C4-2B (cell line): ENCODE data around the gene SLC39A11.
"Not testable (repeated sequence)": the region's sequence is repeated elsewhere in the genome, so short reads cannot be mapped to it uniquely, and the experiment has no call there.

ENCODE experiments used
- H3K27ac ChIP-seq: fragments of 450-650 bp; 2 replicates; pipeline ENCODE4 v1.5.1; 2017
- CTCF ChIP-seq: fragments of 450-650 bp; conservative IDR thresholded peaks from 2 replicates; pipeline ENCODE4 v1.5.1; 2017; ENCODE audit warnings: mild to moderate bottlenecking
- ZFX ChIP-seq: fragments of 450-650 bp; IDR thresholded peaks from 2 replicates; pipeline ENCODE4 v1.6.1; 2017

The SLC39A11 gene

GRCh38 chr17:72714357-72714966 is 378.0 kb downstream of the SLC39A11 start:
- no peak overlapping the region for H3K27ac ChIP-seq
- TF ChIP-seq ZFX: no peak
- TF ChIP-seq CTCF: no peak

- H3K27ac ChIP-seq: no peak overlapping the region
- no peak for TF ChIP-seq ZFX
- TF ChIP-seq CTCF: no peak
Measured at GRCh38 chr17:72713701-72714100, 378.8 kb downstream of the SLC39A11 start.

GRCh38 chr17:72711521-72712310 is 380.8 kb downstream of the SLC39A11 start:
- no peak overlapping the region for H3K27ac ChIP-seq
- no peak for TF ChIP-seq CTCF
- no peak for TF ChIP-seq ZFX

- TF ChIP-seq ZFX: no peak
- no peak overlapping the region for H3K27ac ChIP-seq
Measured at GRCh38 chr17:72710834-72711233, 381.7 kb downstream of the SLC39A11 start.

DNA sequence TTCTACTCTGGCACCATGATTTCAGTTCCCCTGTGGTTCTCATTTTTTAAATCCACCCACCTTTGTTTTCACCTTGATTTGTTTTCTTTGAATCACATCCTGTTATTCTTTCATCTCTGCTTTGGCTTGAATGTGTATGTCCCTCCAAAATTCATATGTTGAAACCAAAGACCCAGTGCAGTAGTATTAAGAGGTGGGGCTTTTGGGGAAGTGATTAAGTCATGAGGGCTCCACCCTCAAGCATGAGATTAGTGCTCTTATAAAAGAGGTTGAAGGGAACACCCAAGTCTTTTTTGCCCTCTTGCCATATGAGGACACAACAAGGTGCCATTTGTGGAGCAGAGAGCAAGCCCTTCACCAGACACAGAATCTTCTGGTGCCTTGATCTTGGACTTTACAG is 382.3 kb downstream of the SLC39A11 start:
- H3K27ac ChIP-seq: no peak overlapping the region
- TF ChIP-seq CTCF: no peak

GRCh38 chr17:72708682-72709081 is 383.8 kb downstream of the SLC39A11 start:
- not testable (repeated sequence) for H3K27ac ChIP-seq

GRCh38 chr17:72707881-72708280 is 384.6 kb downstream of the SLC39A11 start:
- no peak overlapping the region for H3K27ac ChIP-seq
- TF ChIP-seq CTCF: no peak
- TF ChIP-seq ZFX: no peak

- no peak overlapping the region for H3K27ac ChIP-seq
- TF ChIP-seq CTCF (no peak), ZFX (no peak)
Measured at GRCh38 chr17:72706396-72706981, 386.0 kb downstream of the SLC39A11 start.
